HG03159 (cell line): ENCODE data around the gene UBE2I.

Experiments used
- ATAC-seq: cut with Tn5 transposase; IDR thresholded peaks from one replicate; pipeline ENCODE4 v1.9.1; 2021; ENCODE audit warnings: mild to moderate bottlenecking, moderate library complexity; ENCODE audit not compliant: unreplicated experiment

The UBE2I gene

DNA sequence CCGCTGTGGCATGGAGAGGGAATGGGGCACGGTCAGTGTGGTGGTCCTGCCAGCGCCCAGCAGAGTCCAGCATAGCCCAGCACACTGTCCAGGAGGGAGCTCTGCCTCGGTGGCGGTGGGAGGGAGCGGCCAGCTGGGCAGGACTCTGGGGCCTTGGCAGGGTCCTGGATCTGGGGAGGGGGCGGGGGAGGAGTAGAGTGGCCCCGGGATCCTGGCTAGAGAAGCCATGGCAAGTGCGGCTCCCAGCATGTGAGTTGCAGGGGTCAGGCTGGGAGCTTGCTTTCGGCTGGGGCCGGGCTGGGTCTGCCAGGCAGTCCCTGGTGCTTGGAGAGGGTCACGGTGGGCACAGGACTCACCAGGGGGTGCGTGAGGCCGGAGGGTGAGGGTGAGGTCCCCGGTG is 46.2 kb downstream of the UBE2I start:
- ATAC-seq, result no peak

DNA sequence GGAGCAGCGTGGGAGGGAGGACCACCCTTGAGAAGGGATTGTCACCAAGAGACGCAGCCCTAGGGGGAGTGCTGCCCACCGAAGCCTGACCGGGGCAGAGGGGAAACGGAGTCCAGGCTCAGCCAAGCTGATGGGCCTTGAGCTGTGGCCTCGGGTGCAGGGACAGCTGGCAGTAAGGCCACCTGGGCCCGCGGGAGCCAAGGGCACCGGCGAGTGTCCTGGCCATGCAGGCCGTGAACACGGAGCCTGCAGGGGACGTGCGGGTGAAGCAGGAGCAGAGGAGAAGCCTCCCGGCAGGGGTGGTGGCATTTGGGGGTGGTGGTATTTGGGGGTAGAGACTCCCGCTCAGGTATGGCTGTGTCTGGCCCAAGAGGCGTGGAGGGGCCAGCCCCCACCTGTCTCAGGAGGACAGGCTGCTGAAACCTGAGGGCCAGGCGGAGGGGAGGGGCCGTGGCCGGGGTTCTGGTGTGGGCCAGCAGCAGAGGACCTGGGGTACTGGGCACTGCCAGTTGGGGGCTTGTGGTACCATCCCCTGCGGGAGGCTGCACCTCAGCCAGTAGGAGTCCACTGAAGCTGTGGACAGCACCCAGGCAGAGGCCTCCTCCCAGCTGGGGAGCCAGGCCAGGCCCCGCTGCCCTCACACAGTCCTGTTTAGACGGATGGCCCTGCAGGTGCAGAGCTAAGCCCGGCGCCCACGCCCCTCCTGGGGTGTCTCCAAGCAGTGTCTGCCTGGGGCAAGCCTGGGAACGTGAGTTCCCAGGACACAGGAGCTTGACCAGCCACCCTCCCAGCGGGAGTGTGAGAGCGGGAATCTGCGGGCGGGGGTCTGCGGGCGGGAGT is 46.8 kb downstream of the UBE2I start:
- no peak for ATAC-seq

DNA sequence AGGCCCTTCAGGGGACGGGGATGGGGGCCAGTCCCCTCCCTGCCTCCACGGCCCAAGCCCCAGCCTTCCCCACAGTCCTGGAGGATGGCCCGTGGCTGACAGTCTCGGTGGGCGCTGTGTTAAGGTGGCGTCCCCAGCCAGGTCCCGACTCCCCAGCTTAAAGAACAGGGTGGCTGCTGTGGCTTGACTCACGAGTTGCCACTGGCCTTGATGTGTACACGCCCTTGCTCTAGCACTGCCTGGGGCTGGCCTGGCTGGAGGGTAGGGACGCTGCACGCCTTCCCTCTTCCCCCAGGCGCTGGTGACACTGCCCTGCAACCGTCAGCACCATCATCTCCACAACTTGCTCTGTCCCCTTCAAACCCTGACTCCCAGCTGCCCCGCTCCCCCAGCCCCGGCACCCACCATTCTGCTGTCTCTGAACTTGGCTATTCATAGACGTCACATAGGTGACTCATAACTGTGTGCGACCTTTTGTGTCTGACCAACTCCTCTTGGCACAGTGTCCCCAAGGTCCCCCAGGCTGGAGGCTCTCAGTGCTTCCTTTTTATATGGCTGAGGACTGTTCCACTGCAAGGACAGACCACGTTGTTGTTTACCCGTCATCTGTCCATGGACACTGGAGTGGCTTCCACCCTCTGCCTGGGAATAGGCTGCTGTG is 48.6 kb downstream of the UBE2I start:
- no peak for ATAC-seq

DNA sequence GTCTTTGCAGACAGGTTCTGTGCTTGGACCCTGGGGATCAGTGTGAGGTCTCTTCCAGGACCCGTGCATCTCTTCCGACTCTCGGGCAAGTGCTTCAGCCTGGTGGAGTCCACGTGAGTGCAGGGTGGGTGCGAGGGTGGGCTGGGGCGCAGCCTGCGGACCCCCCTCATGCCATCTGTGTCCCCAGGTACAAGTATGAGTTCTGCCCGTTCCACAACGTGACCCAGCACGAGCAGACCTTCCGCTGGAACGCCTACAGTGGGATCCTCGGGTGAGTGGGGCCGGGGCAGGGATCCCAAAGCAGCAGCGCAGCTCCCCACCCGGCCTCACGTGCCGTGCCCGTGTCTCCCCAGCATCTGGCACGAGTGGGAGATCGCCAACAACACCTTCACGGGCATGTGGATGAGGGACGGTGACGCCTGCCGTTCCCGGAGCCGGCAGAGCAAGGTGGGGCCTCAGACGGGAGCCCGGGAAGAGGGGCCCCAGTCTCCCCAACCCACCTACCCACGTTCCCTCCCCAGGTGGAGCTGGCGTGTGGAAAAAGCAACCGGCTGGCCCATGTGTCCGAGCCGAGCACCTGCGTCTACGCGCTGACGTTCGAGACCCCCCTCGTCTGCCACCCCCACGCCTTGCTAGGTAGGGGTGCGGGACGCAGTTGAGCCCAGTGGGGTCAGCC is 52.4 kb downstream of the UBE2I start:
- ATAC-seq, result no peak

DNA sequence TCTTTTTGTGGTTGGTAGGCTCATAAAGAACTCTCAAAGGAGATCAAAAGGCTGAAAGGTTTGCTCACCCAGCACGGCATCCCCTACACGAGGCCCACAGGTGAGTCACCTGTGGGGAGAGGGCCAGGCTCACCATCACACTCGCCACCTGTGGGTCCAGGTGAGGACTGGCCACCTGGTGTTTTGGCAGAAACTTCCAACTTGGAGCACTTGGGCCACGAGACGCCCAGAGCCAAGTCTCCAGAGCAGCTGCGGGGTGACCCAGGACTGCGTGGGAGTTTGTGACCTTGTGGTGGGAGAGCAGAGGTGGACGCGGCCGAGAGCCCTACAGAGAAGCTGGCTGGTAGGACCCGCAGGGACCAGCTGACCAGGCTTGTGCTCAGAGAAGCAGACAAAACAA is 53.4 kb downstream of the UBE2I start:
- ATAC-seq, result no peak

DNA sequence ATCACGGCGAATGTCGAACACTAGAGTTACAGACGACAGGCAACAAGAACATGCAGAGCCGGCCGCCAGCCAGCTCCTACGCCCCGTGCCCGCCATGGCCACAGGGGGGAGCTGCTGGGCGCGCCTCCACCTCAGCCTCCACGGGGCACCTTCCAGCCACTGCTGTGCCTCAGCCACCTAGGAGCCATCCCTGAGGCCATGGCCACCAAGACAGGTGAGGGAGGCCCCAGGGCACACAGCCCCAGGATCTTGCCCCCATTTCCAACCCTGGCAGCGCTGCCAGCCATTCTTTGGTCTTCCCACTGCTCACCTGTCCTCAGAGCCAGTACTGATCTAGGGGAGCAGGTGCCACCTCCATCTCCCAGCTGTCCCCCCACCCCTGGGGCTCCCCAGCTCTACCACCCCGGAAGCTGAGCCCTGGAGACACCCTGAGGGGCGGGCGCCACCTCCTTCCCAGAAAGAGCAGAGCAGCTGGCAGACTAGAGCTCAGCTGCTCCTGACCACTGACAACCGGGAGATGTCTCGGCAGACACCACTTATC is 54.1 kb downstream of the UBE2I start:
- ATAC-seq, result no peak

DNA sequence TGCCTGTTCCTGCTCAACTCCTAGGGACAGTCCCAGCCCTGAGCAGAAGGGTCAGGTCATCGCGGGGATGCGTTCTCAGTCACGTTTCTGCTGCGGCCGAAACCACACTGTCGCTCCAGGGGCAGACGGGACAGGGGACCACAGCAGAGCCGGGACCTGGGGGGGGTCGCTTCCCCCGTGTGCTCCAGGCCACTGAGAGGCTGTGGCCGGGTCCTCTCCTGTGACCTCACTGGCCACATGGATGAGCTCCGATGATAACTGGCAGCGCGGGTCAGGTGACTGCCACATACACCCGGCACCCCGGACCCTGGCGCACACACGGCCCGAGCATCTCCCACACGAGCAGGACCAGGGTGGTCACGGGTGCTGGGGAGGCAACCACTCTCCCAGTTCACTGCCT is 55.1 kb downstream of the UBE2I start:
- ATAC-seq, result no peak

DNA sequence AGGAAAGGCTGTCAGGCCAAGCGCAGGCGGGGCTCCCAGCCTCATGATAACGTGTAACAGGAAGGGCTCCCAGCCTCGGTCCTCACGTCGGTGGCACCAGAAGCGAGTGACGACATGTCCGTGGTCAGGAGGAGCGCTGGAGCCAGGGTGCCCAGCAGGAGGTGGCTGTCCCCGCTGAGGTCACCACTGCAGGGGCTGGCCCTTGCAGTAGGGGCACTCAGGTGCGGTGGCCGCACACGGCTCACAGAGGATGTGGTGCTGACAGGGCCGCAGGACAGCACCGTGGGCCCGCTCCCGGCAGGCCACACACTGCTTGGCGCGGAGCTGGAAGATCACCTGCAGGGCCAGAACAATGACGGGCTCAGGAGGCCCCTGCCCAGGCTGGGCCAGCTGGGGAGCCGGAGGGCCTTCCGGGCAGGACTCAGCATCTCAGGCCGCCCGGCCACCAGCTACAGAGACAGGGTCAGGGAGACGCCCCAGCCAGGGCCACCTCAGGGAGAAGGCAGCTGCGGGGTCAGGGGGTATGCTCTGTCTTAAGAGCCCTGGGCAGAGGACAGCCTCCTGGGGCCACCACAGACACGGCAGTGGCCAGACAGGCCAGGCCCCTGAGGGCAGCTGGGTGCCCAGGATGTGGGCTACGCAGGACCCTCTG is 56.8 kb downstream of the UBE2I start:
- ATAC-seq, result no peak

DNA sequence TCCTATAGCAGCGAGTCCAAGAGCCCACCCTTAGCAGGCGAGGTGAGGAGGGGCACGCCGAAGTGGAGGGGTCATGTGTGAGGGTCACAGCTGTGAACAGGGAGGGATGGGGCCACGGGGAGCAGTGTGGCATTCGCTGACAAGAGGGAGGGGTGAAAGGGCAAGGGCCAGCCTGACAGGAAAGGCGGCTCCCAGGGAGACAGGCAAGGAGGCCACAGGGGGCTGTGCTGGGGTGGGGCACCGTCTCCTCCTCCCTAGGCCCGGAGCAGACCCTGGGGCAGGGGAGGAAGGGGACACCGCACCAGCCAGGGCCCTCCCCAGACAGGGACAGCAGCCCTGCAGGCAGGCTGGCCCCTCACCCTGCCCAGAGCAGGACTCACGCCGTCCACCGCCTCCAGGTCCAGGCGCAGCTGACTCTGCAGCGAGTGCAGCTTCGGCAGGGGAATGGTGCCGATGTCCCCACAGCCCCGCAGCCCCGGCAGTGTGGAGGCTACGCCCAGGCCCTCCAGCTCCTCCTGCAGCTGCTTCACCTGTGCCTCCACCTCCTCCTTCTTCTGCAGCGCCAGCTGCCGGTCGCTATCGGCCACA is 57.4 kb downstream of the UBE2I start:
- ATAC-seq, result no peak

DNA sequence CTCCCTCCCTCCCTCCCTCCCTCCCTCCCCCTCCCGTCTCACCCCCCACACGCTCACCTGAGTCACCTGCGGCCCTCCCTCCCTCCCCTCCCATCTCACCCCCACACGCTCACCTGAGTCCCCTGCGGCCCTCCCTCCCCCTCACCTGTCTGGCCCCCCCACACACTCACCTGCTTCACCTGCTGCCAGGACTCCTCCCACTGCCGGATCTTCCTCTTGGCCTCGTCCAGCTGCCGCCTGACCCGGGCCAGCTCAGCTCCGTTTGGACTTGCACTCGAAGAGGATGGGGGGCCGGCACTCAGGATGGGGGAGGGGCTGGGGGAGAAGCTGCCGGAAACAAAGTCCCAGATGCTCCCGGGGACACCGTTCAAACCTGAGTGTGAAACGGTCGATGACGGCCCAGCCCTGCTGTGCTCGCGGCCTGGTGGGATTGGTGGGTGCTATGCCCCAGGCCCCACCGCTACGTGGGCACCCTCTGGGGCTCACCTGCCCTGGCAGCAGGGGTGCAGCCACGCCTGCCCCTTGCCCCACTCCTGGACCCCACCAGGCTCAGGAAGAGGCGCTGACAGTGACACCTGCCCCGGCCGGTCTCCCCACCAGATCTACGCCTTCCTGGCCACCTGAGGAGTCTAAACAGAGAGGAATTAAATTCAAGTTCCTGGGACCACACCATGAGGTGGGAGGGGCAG is 58.2 kb downstream of the UBE2I start:
- no peak for ATAC-seq

DNA sequence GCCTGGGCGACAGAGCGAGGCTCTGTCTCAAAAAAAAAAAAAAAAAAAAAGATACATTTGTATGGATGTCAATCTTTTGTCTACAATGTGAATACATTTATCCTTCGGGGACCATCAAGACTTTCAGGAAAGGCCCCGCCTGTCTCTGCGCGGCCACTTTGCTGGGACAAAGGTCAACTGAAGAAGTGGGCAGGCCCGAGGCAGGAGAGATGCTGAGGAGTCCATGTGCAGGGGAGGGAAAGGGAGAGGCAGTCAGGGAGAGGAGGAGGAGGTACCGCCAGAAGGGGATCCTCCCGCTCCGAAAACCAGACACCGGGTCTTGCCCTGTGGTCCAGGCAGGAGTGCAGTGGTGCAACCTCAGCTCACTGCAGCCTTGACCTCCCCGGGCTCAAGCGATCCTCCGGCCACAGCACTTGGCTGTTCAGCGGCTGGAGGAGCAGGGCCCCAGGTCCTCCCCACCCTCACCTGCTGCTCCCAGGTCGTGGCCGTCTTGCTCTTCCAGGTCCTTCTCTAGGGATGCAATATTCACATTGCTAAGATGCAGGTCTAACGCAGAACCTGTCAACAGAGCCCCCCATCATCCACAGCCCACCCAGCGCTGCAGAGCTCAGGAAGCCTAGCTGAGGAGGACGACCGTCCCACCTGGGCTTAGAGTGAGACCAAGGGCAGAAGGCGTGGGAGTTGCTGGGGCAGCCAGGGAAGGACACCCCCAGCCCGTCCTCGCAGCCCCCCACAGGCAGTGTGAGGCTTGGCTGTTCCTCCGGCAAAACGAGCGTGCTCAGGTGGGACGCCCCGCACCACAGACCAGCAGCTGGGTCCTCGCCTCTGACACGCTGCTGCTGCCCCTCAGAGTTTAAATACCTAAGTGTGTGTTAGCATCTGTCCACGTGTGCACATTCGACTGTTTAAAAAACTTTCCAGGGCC is 61.9 kb downstream of the UBE2I start:
- ATAC-seq, result no peak

DNA sequence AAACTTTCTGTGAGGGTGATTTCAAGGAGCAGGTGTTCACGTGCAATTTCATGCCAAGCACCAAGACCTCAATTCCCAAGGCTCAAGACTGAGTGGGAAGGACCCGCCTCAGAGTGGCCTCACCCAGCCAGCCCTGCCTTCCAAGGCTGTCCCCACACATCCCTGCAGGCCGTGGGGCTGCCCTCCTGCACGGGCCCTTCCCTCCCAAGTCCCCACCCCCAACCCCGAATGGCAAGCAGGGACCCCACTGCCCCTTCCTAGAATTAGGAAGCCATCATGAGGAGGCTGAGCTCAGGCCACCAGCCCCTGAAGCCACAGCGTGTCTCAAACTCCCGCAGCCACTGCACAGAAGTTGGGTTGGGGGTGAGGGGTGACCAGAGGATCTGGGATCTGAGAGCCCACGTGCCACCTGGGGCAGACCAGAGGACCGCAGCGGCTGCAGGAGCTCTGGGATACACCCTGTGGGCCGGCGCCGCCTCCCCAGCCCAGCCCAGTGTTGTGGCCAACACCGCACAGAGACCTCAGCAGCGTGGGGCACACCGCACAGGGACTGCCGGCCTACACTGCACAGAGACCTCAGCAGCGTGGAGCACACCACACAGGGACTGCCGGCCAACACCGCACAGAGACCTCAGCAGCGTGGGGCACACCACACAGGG is 63.0 kb downstream of the UBE2I start:
- ATAC-seq, result no peak

DNA sequence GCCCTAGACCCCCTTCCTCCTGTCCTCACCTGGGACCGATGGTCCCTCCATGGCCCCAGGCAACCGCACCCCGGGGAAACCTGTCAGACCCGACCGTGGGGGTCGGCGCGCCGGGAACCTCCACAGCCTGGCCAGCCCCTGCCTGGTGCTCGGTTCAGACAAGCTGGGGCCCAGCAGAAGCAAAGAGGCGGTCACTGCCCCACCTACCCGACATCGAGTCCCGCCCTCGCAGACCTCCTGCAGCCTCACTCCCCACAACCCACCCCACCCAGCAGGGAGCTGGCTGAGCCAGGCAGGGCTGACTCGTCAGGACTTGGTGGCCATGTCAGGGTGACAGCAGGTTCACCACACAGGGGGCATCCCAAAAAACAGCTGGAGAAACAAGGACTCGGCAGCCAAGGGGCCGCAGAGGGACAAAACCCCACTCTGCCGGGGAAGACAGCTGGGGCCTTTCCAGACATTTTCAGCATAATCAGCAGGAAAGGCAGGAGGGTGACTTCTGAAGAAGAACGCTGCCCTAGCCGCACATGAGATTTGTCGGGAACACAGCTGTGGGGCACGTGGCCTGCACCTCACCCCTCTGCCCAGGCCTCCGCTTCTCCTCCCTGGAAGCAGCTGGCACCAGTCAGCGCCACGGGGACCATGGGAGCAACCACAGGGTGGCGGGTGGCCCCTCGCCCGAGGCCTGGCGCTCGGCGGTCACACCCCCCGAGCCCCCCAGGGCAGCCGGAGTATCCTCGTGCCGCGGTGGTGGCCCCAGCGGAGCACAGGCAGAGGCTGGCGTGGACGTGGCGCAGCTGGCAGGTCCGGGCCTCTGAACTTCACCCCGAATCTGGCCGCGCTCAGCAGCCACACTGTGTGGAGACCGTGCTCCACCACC is 65.2 kb downstream of the UBE2I start:
- ATAC-seq, result no peak

DNA sequence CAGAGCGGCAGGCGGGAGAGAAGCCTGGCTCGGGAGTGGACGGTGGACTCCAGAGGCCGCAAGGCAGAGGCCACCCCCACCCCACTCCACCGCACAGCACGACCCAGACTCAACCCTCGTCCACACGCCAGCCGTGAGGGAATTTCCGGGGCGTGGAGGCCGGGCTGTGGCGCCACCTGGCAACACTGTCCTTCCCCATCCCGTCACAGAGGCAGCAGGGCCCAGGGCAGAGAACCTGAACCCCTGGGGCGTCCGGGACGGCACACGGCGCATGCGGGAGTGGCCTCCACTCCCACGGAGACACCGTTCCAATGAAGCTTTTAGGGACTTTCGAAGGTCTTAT is 65.8 kb downstream of the UBE2I start:
- no peak for ATAC-seq

DNA sequence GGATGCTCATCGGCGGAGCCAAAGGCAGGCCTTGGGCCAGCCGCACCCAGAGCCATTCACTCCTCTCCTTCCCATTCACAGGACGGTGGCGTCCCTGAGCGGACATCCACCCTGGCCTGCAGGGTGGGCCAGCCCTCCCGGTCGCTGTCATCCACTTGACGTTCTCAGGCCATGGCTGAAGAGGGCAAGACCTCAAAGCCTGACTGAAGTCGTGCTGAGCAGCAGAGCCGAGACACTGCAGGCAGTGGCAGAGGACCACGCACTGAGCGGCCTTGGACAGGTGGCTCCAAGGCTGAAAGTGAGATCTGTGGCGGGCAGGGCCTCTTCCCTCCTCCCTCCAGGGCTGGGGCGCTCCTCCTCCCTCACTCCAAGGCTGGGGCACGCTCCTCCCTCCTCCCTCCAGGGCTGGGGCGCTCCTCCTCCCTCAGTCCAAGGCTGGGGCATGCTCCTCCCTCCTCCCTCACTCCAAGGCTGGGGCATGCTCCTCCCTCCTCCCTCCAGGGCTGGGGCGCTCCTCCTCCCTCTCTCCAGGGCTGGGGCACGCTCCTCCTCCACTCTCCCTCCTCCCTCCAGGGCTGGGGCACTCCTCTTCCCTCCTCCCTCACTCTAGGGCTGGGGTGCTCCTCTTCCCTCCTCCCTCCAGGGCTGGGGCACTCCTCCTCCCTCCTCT is 66.4 kb downstream of the UBE2I start:
- ATAC-seq, result no peak
